GM18907 (cell line): ENCODE measurements around the gene GSG1.

Source experiments
- ATAC-seq: cut with Tn5 transposase; IDR thresholded peaks from one replicate; pipeline ENCODE4 v1.9.1; 2021; ENCODE audit warnings: mild to moderate bottlenecking, moderate library complexity; ENCODE audit not compliant: unreplicated experiment

Gene GSG1

GRCh38 chr12:13103391-13104033, at the start of gene GSG1:
Gene GSG1 (minus strand): TSS chr12:13103667. CDS start chr12:13103512, 155 bp downstream.
- ATAC-seq: no peak

GRCh38 chr12:13153180-13153579, 49.7 kb upstream of the GSG1 start:
- no peak for ATAC-seq

DNA sequence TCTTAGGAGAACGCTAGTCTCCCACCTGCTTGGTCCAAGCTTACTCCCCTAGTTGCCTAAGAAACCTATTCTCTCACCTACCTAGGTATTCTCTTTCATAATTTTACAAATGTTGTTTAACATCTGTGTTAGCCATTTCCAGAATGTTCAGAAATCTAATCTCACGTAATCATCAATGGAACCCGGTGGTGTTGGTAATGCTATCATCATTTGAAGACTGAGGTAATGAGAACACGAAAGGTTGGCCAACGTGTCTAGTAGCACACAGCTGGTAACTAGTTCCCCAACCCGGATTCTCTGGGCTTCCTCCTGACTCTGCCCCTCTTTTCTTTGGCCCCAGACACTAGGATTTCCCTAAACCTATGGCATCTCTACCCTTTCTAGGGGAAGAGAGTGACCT, 49.3 kb upstream of the GSG1 start:
- no peak for ATAC-seq

- no peak for ATAC-seq
These were observed 48.8 kb upstream of the GSG1 start for GRCh38 chr12:13152281-13152680.

DNA sequence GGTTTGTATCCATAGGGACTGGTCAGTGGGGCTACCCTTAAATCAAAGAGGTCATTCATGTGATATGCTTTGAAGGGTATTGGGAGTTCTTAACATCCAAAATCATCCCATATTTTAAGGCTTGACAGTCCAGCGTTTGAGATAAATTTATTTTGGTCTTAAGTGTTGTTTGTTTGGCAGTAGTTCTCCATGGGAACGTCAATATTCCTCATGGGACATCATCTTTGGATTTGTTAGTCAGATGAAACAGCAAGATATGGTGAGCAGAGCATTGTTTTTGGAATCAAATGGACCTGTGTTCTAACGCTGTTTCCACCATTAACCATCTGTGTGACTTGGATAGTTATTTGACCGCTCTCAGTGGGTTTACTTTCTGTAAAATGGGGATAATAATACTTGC, 45.9 kb upstream of the GSG1 start:
- ATAC-seq: no peak

DNA sequence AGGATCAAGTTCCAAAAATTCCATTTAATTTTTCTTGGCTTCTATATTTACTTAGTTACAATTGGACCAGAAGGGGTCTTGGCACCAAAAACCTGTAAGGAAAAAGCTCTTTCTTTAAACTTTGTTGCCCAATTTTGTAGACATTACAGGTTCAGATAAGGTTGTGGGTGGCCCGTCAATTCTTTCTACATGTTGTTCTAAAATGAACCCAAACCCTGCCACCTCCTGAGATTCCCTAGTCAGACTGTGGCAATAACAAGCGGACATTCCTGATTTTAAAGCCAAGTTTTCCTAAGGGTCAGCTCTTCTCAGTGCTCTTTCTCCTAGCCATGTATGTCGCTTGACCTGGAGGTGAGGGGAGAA, 45.0 kb upstream of the GSG1 start:
- no peak for ATAC-seq

GRCh38 chr12:13147688-13148484, 44.4 kb upstream of the GSG1 start:
- no peak for ATAC-seq

- ATAC-seq: no peak
These were observed 43.0 kb upstream of the GSG1 start for GRCh38 chr12:13146336-13146938.

DNA sequence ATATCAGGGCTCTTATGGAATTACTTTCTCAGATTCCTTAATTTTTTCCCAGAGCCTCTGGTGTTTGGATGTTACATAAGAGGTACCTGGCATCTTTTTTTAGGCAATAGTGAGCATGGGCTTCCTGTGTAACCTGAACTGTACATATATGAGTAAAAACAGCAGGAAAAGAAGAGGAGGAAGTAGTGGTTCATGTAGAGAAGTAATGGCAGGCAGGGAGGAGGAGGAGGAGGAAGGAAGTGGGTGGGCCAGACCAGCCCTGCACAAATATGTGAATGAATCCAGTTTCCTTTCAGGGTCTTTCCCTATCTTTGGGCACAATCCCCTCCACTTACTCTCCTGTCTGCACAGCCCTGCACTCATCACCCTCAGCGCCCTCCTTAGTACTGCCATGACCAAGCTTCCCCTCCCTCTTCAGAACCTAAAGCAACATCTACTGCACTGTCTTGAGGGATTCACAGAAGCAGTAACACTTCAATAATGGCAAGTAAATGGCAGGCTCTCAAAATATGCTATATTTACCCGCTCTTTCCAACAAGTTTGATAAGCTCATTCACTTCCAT, 40.9 kb upstream of the GSG1 start:
- ATAC-seq: no peak

DNA sequence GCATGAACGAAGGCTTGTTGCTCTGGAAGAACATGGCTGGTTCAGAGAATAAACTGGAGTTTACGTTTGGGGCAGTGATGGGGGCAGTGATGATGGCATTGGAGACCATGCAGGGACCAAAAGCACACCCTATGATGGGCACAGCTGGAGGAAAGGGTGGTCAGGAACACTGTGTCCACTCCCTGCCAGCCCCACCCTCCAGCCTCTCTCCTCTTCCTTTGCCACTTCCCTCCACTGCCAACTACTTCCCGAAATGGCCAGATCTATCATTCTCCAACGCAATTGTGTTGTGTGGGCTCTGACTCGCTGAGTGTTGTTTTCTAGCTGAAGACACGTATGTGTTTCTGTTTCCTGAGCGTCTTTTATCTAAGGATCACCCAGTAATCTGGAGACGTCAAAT, 39.3 kb upstream of the GSG1 start:
- ATAC-seq: no peak

DNA sequence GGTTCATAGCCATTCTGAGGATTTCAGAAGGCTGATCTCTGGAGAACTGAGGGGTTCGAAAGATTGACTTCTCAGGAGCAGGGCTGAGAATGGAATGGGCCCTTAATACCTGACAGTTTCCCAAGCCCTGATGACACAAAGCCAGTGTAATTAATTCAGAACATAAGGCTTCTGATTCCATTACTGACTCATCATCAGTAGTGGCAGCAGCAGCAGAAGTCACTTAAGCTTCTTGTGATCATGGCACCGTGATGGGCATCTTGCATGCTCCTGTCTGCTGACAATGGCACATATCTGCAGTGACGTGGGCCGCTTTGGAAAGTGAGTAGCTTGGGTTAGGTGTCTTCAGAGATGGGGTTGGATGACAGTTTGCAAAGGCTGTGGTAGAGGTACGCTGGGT, 38.2 kb upstream of the GSG1 start:
- ATAC-seq: no peak

DNA sequence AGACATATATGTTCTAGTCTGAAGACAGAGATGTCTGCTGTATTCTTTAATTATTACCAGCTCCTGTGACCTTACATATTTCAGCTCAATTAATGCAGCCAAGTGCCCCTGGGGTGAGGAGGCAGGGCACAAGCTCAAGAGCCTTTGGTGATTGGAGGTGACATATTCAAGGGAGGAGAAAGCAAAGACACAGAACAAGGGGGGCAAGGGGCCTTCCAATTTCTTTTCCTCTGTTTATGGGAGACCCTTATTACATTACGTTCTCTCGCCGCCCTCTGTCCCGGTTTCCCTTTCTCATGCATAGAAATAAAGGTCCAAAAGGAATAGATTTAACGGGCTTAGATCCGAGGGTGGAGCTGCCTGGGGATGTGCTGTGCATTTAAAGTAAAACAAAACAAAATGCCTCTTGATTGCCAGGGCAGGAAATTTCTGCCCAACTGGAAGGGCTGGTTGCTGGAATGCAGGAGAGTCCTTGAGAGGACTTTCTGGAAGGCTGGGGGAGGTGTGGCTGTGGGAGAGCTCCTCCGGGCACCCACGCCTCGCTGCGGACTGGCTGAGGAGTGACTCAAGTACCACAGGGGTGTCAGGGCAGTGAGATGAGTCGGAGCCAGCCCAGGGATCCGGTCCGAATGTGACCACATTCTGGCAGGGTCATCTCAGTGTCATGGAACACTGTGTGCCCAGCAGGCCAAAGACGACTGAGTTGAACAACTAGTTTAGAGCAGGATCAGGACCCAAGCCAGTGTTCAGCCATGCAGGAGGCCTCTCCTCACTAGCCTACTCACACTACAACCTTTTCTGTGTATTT, 32.1 kb upstream of the GSG1 start:
- ATAC-seq: no peak

DNA sequence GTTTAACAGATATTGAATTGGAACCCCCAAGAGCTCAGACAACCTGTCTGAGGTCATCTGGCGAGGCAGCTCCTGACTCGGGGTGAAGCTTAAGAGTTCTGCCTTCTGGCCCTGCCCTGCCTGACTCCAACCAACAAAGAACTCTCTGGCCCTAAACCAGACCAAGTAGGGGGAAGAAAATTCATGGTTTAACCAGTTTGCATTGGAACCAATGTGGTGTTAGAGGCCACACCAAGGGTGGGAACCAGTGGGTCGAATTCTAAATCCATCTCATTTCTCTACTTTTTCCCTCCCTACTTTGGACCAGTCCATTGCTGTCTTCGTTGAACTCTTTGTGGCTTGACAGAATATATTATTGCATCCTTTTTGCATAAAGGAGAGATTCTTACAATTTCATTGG, 30.4 kb upstream of the GSG1 start:
- ATAC-seq: no peak

DNA sequence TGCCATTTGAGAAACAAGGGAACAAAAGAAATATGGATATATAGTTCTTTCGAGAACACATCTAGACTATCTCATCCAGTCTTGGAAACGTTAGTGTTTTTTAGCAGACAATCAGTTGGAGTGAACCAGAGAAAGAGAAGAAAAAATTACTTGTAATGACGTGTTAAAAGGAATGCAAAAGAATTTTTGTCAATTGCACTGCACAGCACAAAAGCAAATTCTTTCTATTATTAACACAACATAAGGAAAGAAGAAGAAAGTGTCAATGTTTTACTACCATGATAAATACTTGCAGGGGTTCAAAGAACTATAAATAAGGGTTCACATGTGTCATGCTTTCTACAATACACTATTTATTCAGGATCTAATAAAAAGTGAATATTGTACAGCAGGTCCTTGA, 27.5 kb upstream of the GSG1 start:
- ATAC-seq: no peak

- no peak for ATAC-seq
These were observed 25.0 kb upstream of the GSG1 start for GRCh38 chr12:13128291-13128965.

DNA sequence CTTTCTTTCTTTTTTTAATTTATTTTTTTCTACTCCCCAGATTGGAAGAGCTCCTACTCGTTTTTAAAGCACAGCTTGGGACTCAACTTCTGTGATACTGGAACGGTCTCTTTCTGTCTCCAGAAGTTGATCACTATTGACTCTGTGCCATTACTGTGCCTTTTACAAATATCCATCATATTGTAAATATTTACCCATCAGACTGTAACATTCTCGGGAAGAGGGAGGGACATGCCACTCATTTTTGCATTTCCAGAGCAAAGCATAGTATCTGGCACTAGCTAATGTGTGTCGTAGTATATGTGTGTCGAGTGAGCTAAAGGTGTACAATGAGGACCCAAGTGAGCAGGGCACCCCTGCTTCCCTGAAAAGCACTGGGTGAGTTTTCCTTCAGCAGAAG, 24.0 kb upstream of the GSG1 start:
- ATAC-seq: no peak

GRCh38 chr12:13126494-13126893, 23.0 kb upstream of the GSG1 start:
- ATAC-seq: no peak

GRCh38 chr12:13125996-13126395, 22.5 kb upstream of the GSG1 start:
- no peak for ATAC-seq

GRCh38 chr12:13124656-13125505, 21.4 kb upstream of the GSG1 start:
- no peak for ATAC-seq

GRCh38 chr12:13121568-13121967, 18.1 kb upstream of the GSG1 start:
- ATAC-seq: no peak
